HL-60 (cell line): ENCODE results near the gene LDLRAD3.

Source experiments
- DNase-seq, 2 experiments: peaks; one replicate each; pipeline ENCODE4 v3.0.0-alpha.2; 2010 to 2020; ENCODE audit warnings: low read depth in 1 of 2, low spot score in 1 of 2
- H3K27ac ChIP-seq: fragments of 250-450 bp; sonication (Bioruptor Pico); replicated peaks from 2 replicates; pipeline ENCODE4 v1.5.1; 2020; ENCODE audit warnings: mild to moderate bottlenecking, moderate library complexity
- H3K27me3 ChIP-seq: fragments of 250-450 bp; sonication (Bioruptor Pico); 2 replicates; pipeline ENCODE4 v1.5.1; 2021; ENCODE audit warnings: mild to moderate bottlenecking, moderate library complexity; ENCODE audit not compliant: insufficient read depth, poor library complexity, severe bottlenecking
- H3K4me3 ChIP-seq: replicated peaks from 2 replicates; pipeline ENCODE4 v1.5.1; 2011; ENCODE audit warnings: mild to moderate bottlenecking, control low read depth, low read length; ENCODE audit not compliant: insufficient read depth
- CTCF ChIP-seq: IDR thresholded peaks from one replicate; pipeline ENCODE4 v1.5.1; 2011; ENCODE audit warnings: low read length, control low read depth, inconsistent platforms; ENCODE audit not compliant: insufficient read depth
- GABPA ChIP-seq: IDR thresholded peaks from 2 replicates; pipeline ENCODE4 v1.6.1; 2012; ENCODE audit warnings: low read depth
- POLR2AphosphoS5 ChIP-seq: IDR thresholded peaks from 2 replicates; pipeline ENCODE4 v1.6.1; 2012; ENCODE audit warnings: low read depth
- REST ChIP-seq: IDR thresholded peaks from 2 replicates; pipeline ENCODE4 v1.6.1; 2012; ENCODE audit warnings: low read depth; ENCODE audit not compliant: insufficient replicate concordance
- SPI1 ChIP-seq: IDR thresholded peaks from 2 replicates; pipeline ENCODE4 v1.6.1; 2012; ENCODE audit warnings: low read depth, mild to moderate bottlenecking, borderline replicate concordance

LDLRAD3 gene

GRCh38 chr11:36104660-36104992 is 160.8 kb downstream of the LDLRAD3 start:
- TF ChIP-seq POLR2AphosphoS5 (no peak), SPI1 (no peak), CTCF (no peak), REST (no peak), GABPA (no peak)
- no peak overlapping the region for H3K4me3 ChIP-seq
- no peaks in the 10 kb centered on the region for H3K27me3 ChIP-seq
- H3K27ac ChIP-seq: no peak overlapping the region
- DNase-seq: no peak

GRCh38 chr11:36105743-36106581 is 162.1 kb downstream of the LDLRAD3 start:
- TF ChIP-seq POLR2AphosphoS5: no peak
- peak; percentile 75 for TF ChIP-seq REST
- no peak overlapping the region for H3K27ac ChIP-seq
- no peak overlapping the region for H3K4me3 ChIP-seq
- no peaks in the 10 kb centered on the region for H3K27me3 ChIP-seq
- no peak for DNase-seq

- no peak for DNase-seq
- H3K27ac ChIP-seq: no peak overlapping the region
These were observed 163.7 kb downstream of the LDLRAD3 start for GRCh38 chr11:36107547-36107946.

More at GRCh38 chr11:36107547-36107946, 163.7 kb downstream of the LDLRAD3 start:
- TF ChIP-seq POLR2AphosphoS5 (no peak), REST (no peak), CTCF (no peak), SPI1 (no peak), GABPA (no peak)
- Histone ChIP-seq H3K27me3 (no peaks in the 10 kb centered on the region), H3K4me3 (no peak overlapping the region)
